ENCODE data around the gene CACNA1C. TPM values are rescaled to one million over a fixed set of nuclear protein-coding genes. Genes with fewer than 3 reads are reported as not detected.

CACNA1C gene
- total RNA-seq, 4 donors from 2014 or later, result 1.5 to 13.5 (median 2.1) TPM

- WGBS, 2 donors, result 25% methylated on average over 2 of the region's 2 CpGs; no CpG with 5 or more reads in 1 of the 2 donors
These were observed 61.3 kb downstream of the CACNA1C start for GRCh38 chr12:2114071-2114470.

GRCh38 chr12:2115101-2115845 lies 62.5 kb downstream of the CACNA1C start:
- no peak for DNase-seq
- Histone ChIP-seq H3K27ac (no peak overlapping the region), H3K27me3 (no peaks in the 10 kb centered on the region), H3K4me1 (peaks cover 0 to 43% (median 3%) of the 10 kb centered on the region in 3 donors), H3K9me3 (no peaks in the 10 kb centered on the region), H3K36me3 (no peaks in the 10 kb centered on the region), H3K4me3 (no peak overlapping the region)
- intact Hi-C loops (cut with DNase I), result no loop called here
- WGBS, 2 donors, result 90 to 94% methylated on average over 6 to 12 of the region's 31 CpGs
- TF ChIP-seq CTCF (IDR thresholded peaks at IDR 0.05), result no peak
- TF ChIP-seq POLR2A (IDR thresholded peaks at IDR 0.05), result no peak

More at GRCh38 chr12:2114071-2114470, 61.3 kb downstream of the CACNA1C start:
- Histone ChIP-seq H3K27me3 (no peaks in the 10 kb centered on the region), H3K4me1 (peaks cover 0 to 32% (median 3%) of the 10 kb centered on the region in 3 donors), H3K27ac (peak overlapping the region in 2 of 4 donors; percentile 18 to 25), H3K36me3 (no peaks in the 10 kb centered on the region), H3K9me3 (no peaks in the 10 kb centered on the region), H3K4me3 (no peak overlapping the region)
- TF ChIP-seq POLR2A (IDR thresholded peaks at IDR 0.05), result no peak
- no peak for TF ChIP-seq CTCF (IDR thresholded peaks at IDR 0.05)
- intact Hi-C loops (cut with DNase I), result no loop called here
- DNase-seq, result no peak

GRCh38 chr12:2117541-2117940 lies 64.8 kb downstream of the CACNA1C start:
- no peak overlapping the region for H3K4me3 ChIP-seq
- no peaks in the 10 kb centered on the region for H3K27me3 ChIP-seq
- no peaks in the 10 kb centered on the region for H3K36me3 ChIP-seq
- H3K4me1 ChIP-seq, result peaks cover 0 to 36% (median 0%) of the 10 kb centered on the region in 3 donors
- peak overlapping the region in 1 of 4 donors; percentile 76 for H3K27ac ChIP-seq
- WGBS, 2 donors, result 100% methylated on average over 2 of the region's 7 CpGs; no CpG with 5 or more reads in 1 of the 2 donors
- DNase-seq, result no peak
- intact Hi-C loops (cut with DNase I), result no loop called here
- TF ChIP-seq CTCF (IDR thresholded peaks at IDR 0.05) (no peak), POLR2A (IDR thresholded peaks at IDR 0.05) (no peak)
- no peaks in the 10 kb centered on the region for H3K9me3 ChIP-seq

- intact Hi-C loops (cut with DNase I), result no loop called here
- no peak for DNase-seq
- Histone ChIP-seq H3K27me3 (no peaks in the 10 kb centered on the region), H3K4me1 (peaks cover 0 to 31% (median 0%) of the 10 kb centered on the region in 3 donors), H3K4me3 (no peak overlapping the region), H3K27ac (peak overlapping the region in 3 of 4 donors; percentile 48 to 76 (median 67)), H3K36me3 (no peaks in the 10 kb centered on the region), H3K9me3 (no peaks in the 10 kb centered on the region)
- 78 to 90% methylated on average over 3 to 5 of the region's 5 CpGs for WGBS, 2 donors
- TF ChIP-seq CTCF (IDR thresholded peaks at IDR 0.05) (no peak), POLR2A (IDR thresholded peaks at IDR 0.05) (no peak)
These were observed 65.3 kb downstream of the CACNA1C start for GRCh38 chr12:2118061-2118460.

- Histone ChIP-seq H3K4me1 (peaks cover 0 to 31% (median 0%) of the 10 kb centered on the region in 3 donors), H3K27ac (peak overlapping the region; percentile 48 to 76 (median 60)), H3K4me3 (no peak overlapping the region), H3K27me3 (no peaks in the 10 kb centered on the region), H3K9me3 (no peaks in the 10 kb centered on the region), H3K36me3 (no peaks in the 10 kb centered on the region)
- WGBS, 2 donors, result 81 to 85% methylated on average over 5 to 12 of the region's 12 CpGs
- TF ChIP-seq POLR2A (IDR thresholded peaks at IDR 0.05) (no peak), CTCF (IDR thresholded peaks at IDR 0.05) (no peak)
- intact Hi-C loops (cut with DNase I), result no loop called here
- no peak for DNase-seq
These were observed 65.9 kb downstream of the CACNA1C start for GRCh38 chr12:2118481-2119255.

Data from esophagus squamous epithelium (tissue), 5 donors.